ENCODE data around the gene FIBP.

FIBP gene

DNA sequence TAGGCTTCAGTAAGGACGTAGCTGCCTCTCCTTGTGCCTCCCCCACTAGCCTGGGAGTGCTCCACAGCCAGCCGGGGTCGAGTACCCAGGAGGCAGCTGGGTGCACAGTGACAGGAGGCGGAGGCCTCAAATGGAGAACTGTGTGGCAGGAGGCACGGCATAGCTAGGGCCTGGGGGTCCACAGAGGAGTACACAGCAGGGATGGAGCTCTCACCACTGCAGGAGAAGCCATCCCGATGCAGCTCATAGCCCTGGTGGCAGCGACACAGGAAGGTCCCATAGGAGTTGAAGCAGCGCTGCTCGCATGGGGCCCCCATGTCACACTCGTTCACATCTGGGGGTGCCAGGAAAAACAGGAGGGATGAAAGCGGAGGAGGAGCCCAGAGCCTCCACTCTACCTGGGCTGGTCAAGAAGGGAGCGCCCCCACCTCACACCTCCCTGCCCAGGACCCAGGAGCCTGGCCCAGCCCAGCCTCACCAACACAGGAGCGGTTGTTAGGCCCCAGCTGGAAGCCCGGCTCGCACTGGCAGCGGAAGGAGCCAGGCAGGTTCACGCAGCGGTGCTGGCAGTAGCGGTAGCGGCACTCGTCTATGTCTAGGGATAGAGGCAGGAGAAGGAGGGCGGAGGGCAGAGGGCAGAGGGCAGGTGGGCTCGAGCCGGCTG lies 18.5 kb downstream of the FIBP start:
- DNase-seq = no peak

DNA sequence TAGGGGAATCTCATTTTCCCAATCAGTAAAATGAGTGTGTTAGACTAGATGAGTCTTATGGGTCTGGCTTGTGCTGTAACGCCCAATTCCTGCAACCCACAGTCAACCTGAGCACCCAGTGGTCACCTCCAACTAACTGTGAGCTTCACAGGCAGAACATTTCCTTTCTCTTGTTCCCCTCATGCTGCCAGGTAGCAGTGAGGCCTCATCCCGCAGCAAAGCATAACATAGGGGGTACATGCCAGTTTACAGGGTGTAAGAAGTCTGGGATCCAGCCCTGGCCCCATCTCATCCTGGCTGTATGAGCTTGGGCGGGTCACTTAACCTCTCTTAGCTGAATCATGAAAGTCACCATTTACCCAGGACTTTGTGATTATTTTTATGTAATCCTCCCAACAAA lies 19.4 kb downstream of the FIBP start:
- no peak for DNase-seq

DNA sequence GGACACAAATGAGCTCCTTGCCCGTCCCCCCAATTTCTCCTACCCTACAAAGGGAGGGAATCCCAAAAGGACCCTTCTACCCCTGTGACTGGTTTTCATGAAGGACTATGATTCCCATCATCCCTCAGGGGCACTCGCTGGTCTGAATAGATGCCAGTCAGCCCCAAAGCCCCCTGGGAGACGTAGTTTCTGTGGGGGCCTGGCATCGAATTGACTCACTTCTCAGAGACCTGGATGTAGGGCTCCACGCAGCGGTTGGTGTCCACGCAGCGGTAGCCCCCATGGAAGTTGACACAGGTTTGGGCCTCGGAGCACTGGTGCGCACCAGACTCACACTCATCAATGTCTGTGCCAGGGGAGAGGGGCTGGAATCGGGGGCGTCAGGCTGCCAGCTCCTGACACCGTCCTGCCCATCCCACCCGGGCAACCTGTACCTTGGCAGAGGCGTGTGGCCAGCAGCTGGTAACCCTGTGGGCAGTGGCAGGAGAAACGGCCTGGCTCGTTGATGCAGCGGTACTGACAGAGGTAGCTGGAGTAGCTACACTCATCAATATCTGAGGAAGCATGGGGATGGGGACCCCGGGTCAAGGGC lies 20.1 kb downstream of the FIBP start:
- peak; percentile 33 for DNase-seq

DNA sequence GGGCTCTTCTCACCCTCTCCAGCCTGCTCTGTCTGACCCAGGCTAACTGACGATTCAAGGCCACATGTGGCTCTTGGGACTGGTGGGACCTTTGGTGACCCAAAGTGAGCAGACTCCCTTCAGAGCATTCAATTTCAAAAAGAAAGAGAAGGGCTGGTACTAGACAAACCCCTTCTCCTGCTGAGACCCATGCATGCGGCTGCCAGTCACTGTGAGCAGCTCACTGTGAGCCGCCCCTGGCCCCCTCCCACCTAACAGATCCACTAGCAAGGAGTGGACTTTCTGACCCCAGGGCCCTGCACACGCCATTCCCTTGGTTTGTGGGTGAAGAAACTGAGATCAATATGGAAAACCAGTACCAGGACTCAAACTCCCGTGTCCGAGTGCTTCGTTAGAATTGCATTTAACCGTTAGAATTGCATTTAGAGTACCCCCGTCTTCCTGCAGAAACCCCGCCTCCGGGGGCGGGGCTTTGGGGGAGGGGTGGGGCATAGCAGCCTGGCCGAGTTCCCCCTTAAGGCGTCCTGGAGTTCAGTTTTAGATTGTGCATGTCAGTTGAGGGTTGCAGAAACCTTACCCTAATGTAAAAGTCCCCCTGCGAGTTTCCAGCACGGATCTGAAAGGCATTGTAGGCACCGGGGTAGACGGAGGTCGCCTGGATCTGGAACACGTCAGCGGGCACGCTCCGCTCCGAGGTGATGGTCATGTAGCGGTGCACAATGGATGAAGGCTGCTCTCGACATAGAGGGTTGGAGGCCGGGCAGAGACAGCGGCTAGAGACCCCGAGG lies 20.8 kb downstream of the FIBP start:
- DNase-seq = no peak

DNA sequence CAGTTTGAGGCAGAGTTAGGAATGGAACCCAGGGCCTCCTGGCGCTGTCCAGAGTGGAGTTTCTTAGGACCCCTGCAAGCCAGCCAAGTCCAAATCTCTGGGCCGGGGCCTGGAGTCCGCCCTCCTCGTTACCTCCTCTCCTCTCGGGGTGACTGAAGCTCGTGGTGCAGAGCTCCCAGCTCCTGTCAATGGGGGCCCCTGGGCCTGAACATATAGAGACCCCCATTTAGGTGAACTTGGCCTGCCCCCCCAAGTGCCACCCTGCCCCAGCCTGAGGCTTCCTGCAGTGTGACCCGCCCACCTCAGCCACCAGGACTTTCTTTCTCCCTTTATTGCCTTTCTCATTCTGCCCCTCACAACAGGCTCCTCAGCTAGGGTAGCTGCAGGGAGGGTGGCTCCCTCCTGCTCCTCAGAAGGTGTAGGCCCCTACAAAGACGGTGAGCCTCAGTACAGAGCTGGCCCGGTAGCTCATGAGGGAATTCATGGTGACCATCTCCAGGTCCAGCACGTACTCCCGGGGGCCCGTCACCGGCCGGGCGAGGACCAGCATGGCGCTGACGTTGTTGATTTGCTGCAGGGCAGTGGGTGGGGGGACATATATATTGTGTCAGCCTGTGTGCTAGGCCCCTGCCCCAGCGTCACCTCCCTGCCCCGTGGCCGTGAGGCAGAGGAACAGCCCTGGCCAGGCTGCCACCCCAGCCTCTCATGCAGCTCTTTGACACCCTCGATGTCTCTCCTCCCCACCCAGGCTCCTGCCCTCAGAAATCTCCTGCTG lies 21.6 kb downstream of the FIBP start:
- no peak for DNase-seq

DNA sequence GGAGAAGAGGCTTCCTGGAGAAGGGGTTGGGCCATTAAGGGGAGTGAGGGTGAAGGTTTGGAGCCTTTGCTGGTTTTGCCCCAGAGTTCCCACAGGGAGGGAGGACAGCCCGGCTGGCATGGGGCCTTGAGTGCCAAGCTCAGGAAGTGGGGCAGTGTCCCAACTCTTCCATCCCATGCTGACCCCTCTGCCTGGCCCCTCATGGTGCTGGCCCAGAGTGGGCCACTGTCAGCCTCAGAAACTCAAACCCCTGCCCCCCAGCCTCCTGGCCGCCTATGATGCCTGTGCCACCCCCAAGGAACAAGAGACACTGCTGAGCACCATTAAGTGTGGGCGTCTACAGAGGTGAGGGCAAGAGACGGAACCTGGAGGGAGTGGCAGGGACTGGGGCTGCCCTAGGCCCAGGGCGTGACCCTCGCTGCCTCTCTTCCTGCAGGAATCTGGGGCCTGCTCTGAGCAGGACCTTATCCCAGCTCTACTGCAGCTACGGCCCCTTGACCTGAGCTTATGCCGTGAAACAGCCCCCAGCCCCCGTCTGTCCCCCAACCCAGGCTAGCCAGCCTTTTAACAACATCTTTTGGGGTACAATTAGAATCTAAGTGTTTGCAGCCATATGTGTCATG lies 22.6 kb downstream of the FIBP start:
- no peak for DNase-seq

DNA sequence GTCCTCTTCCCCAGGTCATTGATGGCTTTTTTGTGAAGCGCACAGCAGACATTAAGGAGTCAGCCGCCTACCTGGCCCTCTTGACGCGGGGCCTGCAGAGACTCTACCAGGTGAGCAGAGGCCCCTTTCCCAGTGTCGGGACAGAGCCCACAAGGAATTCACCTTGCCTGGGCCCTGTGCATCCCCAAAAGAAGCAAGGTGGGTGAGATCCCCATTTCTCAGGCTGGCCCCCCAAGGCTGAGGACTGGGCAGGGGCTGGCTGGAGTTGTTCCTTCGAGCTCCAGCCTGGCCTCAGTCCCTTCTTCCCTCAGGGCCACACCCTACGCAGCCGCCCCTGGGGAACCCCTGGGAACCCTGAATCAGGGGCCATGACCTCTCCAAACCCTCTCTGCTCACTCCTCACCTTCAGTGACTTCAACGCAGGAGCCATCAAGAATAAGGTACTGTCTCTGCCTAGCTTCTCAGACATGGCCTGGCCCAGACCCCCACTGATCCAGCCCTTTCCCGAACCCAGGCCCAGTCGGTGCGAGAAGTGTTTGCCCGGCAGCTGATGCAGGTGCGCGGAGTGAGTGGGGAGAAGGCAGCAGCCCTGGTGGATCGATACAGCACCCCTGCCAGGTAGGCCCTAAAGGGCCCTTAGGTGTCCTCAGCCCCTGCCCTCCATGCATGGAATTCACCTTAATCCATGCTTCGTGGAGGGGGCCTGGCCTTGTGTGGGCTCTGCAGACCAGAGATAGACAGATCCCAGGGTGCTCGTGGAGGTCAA lies 23.4 kb downstream of the FIBP start:
- no peak for DNase-seq

DNA sequence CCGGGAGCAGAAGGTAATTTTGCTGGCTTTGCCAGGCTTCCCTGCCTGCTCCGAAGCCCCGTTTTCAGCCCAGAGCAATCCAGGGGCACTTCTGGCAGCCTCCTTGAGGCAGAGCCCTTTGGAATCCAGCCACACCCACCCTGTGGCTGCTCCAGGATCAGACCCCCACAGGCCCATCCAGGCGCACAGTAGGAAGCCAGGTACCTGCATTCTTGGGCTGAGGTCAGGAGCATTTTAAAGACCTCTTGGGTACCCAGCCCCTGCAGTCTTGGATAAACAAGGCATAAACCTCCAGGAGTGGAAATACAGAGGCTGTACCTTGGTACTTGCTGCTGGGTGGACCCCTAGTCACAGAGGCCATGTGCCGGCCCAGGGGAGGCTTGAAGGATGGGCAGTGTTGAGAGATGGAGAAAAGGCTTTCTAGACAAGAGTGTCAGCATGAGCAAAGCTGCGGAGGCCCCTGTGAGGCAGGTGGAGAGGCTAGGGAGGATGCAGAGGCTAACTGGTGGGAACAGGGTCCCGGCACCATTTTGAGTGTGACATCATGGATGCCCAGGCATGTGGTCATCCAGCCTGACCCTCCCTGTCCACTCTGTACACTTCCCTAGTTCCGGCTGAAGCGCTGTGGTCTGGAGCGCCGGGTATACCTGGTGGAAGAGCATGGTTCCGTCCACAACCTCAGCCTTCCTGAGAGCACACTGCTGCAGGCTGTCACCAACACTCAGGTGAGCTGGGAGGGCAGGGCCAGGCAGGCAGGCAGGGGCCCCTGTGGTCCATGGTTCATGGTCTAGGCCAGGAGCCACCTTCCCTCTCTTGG lies 24.2 kb downstream of the FIBP start:
- no peak for DNase-seq

DNA sequence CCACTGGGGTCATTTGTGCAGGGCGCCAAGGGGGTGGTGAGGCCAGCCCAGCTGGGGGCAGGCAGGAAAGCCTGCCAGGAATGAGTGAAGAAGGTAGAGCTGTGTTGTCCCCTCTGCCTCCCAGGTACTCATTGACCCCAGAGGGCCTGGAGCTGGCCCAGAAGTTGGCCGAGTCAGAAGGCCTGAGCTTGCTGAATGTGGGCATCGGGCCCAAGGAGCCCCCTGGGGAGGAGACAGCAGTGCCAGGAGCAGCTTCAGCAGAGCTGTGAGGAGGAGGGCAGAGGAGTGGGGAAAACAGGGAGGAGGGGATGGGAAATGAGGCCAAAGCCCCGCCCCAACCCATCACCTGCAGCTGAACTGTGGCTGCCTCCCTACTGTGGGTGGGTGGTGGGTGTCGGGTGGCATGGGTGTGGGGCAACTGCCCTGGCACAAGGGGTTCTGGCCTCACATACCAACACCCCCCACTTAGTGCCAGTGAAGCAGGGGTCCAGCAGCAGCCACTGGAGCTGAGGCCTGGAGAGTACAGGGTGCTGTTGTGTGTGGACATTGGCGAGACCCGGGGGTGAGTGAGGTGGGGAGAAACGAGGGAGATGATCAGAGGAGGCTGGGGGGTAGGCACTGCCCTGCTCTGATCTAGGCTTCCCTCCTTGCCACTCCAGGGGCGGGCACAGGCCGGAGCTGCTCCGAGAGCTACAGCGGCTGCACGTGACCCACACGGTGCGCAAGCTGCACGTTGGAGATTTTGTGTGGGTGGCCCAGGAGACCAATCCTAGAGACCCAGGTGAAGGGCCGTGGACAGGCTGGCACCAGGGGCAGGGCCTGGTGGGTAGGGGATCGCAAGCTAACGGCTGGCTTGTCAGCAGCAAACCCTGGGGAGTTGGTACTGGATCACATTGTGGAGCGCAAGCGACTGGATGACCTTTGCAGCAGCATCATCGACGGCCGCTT lies 25.1 kb downstream of the FIBP start:
- no peak for DNase-seq

DNA sequence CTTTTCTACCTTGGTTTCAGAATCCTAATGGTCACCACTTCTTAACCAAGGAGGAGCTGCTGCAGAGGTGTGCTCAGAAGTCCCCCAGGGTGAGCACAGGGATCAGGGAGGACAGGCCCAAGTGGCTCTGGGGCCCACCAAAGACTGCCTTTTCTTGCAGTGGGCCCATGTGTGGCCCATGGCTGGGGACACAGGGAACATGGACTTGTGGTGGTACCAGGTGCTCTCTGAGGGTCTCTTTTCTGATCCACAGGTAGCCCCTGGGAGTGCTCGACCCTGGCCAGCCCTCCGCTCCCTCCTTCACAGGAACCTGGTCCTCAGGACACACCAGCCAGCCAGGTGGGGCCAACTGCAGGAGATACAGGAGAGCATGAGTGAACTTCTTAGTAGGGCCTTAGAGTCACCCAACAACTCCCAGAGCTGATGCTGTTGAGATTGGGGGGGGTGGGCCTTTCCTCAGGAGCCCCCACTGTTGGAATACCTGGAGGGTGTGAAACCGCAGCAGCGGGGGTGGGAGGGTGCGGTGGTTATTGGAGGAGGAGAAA lies 26.0 kb downstream of the FIBP start:
- DNase-seq = no peak

DNA sequence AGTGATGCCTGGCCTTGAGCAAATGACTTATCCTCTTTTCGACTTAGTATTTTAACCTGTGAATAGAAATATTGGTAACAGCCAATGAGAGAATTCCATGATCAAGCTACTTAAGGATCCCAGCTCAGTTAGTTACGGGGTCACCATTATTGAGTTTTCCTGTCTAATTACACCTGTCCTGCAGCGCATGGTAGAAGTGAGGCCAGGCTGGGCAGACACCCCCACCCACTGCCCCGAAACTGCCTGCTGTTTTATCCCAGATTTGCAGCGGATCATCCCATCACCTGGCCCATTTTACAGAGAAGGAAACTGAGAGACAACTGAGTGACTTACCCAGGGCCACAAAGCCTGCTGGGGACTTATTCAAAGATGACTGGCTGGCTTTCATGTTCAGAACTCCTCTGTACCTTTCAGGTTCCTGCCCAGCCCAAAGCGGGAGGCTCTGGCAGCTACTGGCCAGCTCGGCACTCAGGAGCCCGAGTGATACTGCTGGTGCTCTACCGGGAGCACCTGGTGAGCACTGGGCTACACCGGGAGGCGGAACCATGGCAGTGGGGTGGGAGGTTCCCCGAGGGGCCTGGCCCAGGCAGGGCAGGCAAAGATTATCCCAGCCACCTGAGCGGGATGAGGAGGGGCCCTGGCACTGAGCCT lies 26.6 kb downstream of the FIBP start:
- no peak for DNase-seq

DNA sequence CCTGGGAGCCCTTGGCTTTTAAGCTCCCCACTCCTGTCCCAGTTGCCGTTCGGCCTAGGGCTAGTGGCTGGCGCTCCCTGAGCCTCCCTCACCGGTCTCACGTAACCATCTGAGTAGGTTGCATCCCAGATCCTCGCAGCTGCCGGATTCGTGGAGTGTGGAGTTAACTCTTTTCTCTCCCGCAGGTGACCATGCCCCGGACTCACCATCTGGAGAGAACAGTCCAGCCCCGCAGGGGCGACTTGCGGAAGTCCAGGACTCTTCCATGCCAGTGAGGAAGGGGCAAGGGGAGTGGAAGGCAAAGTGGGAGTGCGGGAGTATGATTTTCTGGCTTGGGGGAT lies 27.1 kb downstream of the FIBP start:
- no peak for DNase-seq

DNA sequence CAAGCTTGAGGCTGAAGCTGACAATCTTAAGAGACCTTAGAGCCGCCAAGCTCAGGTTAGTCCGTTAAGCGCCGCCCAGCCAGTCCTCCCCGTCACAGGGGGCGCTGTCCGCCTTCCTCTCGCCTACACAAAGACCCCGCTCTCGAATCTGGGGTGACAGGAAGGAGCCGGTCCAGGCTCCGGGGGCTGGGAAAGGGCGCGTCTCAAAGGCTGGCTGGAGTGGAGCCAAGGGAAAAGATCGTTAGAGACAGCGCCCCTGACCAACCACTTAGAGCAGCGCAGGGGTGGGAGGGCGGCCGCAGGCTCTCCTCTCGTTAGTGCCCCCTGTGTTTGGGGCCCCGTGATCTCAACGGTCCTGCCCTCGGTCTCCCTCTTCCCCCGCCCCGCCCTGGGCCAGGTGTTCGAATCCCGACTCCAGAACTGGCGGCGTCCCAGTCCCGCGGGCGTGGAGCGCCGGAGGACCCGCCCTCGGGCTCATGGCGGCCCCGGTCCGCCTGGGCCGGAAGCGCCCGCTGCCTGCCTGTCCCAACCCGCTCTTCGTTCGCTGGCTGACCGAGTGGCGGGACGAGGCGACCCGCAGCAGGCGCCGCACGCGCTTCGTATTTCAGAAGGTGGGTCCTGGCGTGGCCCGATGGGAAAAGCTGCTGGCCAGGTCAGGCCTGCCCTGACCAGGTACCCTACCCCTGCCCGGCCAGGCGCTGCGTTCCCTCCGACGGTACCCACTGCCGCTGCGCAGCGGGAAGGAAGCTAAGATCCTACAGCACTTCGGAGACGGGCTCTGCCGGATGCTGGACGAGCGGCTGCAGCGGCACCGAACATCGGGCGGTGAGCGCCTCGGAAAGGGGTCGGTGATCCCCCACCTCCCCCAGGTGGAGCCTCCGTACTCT lies 27.8 kb downstream of the FIBP start, which contains the start of gene MUS81:
Gene MUS81 (plus strand): TSS at position 156 of the 887 bp plus-strand sequence. CDS start 321 bp downstream, at position 477.
- DNase-seq = peak; percentile 94

DNA sequence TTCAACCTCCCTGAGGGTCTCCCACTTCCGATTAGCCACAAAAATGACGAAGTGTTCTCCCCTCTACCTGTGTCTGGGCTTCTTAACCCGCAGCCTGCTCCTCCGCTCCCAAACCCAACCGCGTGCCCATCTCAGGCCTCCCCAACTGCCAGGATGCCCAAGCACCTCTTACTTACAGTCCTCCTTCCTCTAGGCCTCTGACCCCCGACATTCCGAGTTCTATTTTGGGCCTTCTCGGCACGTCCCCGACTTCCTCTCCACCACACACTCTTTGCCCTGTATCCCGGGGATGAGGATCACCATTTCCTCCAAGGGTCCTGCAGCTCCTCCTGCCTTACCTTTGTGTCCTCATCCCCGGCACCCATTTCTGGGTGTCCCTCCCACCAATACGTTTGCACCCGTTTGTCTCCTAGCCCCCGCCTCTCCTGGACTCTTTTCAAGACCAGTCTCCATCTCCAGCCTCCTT lies 28.4 kb downstream of the FIBP start:
- DNase-seq = no peak

DNA sequence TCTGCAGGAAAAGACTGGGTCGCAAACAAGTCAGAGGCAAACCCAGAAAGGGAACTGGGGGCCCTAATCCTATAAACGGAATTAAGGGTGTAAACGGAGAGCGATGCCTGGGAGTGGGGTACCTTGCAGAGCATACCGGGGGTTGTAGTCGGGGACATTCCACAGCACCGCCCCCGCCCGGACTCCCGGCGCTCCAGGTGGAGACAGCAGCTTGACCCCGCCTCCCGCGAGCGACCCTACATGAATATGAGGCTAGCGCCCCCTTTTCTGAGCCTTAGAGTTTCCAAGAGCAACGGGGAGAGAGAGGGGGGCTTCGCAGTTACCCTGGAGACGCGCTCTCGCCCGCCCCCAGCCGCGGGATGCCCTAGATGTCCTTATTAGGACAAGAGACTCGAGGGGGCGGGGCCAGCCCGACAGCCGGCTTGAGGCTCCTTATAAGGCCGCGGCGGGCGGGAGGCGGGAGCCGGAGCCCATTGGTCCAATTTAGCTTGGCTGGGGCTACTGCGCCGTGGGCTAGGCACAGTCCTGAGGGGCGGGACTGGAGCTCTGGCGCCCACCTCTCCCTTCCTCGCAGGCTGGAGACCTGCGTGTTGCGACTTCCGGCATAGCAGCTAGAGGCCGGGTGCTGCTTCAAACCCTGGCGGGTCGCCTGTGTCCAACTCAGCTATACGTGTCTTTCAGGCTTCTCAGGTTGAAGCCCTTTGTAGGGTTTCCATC lies 29.0 kb downstream of the FIBP start:
- peak; percentile 91 for DNase-seq

DNA sequence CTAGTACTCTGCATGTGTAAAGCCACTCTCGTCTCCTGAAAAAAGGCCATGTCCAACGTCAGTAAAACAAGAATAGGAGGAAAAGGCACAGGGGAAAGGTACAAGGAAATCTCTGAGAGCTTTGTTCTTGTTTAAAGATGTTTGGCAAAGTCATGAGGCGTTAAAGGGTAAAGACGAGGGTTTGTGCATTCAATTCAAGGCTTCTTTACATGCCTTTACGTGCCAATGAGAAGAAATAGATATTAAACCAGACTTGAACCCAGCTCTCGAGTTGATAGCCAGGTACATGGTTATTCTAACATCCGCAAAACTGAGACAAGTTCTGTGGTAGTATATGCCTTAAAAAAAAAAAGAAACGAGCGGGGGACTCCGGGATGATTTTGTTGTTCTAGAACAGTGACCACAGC lies 29.6 kb downstream of the FIBP start:
- DNase-seq = no peak
